Activated CD4-positive, alpha-beta T cell treated with anti-CD3 and anti-CD28 coated beads, Interleukin-2, Interleukin-6, amounts not matched to agents 100 ng/mL and 50 ng/mL, durations not matched to agents 16 hours and 8 hours (primary cell): ENCODE data around the gene AATK.

Experiments
- DNase-seq: peaks from one replicate; pipeline ENCODE4 v3.0.0-alpha.2; 2020

AATK gene, protein sequence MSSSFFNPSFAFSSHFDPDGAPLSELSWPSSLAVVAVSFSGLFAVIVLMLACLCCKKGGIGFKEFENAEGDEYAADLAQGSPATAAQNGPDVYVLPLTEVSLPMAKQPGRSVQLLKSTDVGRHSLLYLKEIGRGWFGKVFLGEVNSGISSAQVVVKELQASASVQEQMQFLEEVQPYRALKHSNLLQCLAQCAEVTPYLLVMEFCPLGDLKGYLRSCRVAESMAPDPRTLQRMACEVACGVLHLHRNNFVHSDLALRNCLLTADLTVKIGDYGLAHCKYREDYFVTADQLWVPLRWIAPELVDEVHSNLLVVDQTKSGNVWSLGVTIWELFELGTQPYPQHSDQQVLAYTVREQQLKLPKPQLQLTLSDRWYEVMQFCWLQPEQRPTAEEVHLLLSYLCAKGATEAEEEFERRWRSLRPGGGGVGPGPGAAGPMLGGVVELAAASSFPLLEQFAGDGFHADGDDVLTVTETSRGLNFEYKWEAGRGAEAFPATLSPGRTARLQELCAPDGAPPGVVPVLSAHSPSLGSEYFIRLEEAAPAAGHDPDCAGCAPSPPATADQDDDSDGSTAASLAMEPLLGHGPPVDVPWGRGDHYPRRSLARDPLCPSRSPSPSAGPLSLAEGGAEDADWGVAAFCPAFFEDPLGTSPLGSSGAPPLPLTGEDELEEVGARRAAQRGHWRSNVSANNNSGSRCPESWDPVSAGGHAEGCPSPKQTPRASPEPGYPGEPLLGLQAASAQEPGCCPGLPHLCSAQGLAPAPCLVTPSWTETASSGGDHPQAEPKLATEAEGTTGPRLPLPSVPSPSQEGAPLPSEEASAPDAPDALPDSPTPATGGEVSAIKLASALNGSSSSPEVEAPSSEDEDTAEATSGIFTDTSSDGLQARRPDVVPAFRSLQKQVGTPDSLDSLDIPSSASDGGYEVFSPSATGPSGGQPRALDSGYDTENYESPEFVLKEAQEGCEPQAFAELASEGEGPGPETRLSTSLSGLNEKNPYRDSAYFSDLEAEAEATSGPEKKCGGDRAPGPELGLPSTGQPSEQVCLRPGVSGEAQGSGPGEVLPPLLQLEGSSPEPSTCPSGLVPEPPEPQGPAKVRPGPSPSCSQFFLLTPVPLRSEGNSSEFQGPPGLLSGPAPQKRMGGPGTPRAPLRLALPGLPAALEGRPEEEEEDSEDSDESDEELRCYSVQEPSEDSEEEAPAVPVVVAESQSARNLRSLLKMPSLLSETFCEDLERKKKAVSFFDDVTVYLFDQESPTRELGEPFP (N-terminal part only)

DNA sequence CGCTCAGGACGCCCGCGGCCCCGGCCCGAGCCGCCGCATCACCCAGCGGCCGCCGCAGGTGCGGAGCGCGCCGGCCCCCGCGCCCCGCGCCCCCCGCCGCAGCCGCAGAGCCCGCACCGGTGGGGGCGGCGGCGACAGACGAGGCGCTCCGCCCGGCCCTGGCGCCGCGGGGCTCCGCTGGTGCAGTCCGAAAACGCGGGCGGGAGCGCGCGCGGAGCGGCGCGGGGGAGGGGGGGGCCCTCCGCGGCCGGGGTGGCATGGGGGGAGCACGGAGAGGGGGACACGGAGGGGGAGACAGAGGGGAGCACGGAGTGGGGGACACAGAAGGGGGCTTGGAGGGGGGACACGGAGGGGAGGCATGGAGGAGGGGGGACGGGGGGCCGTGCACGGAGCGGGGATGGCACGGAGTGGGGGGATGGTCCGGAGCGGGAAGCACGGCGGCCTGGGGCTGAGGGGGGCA, at the start of gene AATK:
Gene AATK, minus strand, starts transcription at position 189 of the 460 bp plus-strand sequence. CDS start 229 bp downstream, outside the sequence.
- no peak for DNase-seq

DNA sequence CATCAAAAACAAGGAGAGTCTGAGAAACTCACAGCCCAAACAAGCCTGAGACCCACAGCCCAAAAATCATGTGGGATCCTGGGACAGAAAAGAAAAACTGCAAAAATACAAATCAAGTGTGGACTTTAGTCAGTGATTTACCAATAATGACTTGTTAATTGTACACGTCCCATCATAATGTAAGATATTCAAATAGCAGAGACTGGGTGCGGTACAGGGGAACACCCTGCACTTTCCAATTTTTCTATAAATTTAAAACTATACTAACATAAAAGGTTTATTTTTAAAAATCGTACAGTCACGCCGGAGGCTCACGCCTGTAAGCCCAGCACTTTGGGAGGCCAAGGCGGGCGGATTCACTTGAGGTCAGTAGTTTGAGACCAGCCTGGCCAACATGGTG, 48.0 kb upstream of the AATK start:
- DNase-seq = no peak

DNA sequence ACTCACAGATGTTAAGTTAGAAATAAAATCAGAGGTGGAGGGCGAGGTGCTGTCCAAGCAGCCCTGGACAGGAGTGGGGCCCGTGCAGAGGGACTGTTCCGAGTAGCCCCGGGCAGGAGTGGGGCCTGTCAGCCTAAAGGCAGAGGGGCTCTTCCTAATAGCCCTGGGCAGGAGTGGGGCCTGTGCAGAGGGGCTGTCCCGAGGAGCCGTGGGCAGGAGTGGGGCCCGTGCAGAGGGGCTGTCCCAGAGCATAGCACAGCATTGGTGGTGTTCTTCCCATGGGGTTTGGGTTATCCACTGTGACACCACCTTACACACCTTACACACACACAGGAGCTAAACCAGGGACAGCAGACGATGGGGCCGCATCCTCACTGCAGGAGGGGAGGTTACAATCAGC, 46.3 kb upstream of the AATK start:
- no peak for DNase-seq

DNA sequence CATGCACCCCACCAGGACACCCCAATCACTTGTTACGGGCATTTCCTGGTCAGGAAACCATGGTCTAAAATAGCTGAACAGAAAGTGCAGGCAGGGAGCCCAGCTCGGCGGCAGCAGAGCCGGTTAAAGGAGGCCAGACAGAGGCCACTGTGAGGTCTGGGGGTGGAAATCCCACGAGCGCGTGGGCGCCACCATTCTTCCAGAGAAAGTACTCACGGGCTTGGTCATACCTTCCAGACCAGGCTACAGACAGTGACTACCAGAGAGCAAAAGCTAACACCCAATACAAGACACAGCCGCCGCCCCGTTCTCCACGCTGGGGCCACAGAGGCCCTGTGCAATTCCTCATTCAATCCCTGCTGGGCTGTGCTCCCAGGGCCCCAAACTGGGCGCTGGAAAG, 44.8 kb upstream of the AATK start:
- DNase-seq = no peak

DNA sequence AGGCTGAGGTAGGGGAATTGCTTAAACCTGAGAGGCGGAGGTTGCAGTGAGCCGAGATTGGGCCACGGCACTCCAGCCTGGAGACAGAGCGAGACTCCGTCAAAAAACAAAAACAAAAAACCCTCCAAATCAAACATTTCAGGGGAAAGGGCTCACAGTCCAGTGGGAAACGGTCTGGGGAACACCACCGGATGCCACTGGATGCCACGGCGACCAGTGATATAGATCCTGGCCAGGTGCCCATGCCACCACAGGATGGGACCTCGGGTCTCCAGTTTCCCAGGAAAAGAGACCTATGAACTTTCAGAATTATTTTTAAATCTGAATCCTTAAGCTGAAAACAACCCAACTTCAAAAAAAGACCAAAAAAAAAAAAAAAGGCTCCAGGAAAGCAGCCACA, 44.4 kb upstream of the AATK start:
- DNase-seq = no peak

DNA sequence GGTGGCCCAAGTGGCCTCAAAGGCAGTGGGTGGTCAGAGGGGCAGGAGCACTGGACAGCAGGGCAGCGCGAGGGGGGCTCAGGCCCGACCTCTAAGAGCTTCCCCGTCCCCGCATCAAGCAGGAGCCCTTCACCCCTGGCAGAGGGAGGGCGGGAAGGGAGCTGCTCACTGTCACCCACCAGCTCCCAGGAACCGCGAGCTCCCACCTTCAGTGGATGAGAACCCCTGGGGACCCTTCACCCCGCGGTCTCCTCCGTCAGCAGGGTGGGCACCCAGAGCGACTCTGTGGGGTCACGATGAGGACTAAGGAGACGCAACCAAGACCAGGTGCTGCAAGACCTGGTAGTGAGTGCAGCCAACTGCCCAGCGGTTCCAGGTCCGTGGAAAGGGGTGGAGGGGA, 43.1 kb upstream of the AATK start:
- no peak for DNase-seq

DNA sequence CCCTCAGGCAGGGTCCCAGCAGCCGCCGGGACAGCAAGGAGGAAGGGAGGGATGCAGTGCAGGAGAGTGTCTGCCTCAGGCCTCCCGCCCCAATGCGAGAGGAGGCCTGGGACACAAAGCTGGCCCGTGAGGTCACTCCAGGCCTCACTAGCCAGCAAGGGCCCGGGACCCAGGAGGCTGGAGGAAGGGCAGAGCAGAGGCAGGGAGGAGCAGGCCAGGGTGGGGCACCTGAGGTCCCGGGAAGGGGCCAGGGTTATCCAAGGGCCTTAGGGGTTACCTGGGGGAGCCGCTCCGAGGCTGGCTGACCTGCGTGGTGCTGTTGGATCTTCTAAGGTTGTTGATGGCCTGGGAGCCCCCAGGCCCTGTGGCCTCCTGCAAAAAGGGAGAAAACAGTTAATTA, 42.6 kb upstream of the AATK start:
- DNase-seq = no peak

DNA sequence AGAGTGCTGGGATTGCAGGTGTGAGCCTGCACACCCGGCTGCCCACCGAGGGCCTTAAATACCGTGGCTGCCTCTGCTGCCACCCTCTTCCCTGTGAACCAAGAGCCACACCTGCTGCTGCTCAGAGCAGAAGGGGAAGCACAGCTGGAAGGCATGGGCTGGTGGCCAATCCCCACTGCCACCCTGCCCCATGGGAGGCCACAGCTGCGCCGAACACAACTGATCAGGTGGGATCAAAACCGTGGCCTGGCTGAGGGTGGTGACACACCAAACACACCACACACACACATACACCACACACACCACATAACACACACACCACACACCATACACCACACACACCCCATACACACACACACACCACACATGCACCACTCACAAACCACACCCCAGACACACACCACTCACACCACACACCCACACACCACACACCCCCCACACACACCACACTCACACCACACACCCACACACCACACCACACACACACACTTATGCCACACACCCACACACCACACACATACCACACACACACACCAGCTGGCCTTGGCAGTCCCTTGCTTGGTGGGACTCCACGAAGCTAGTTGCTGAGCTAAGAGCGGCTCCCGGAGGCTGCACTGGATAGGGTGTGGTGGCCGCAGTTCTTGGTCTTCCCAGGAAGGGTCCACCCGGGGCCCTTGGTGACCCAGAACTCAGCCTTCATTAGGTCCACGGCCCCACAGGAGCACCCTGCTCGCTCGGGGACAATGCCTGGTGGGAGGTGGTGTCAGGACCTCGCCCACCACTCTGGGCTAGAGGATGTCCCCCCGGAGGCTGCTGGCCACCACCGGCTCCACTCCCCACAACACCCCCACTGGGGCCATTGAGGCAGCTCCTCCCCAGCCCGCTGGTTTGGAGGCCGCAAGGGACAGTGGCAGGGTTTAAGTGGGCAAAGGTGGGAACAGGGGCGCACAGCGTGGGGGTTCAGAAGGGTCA, 41.9 kb upstream of the AATK start:
- no peak for DNase-seq

DNA sequence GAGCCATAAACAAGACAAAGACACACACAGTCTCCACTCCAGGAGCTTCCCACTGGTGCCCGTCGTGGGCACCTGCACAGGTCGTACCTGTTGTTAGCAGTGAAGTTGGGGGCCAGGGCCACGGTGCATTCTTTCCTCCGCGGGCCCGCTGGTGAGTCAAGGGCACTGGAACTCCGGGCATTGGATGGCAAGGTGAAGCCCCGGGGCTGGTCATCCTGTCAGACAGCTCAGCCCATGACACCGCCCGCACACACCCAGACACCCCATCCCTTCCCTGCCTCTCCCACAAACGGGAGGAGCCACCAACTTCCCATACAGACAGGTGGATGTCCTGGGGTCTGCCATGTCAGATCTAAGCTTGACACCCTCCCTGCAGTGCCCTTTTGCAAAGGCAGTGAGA, 40.6 kb upstream of the AATK start:
- no peak for DNase-seq

DNA sequence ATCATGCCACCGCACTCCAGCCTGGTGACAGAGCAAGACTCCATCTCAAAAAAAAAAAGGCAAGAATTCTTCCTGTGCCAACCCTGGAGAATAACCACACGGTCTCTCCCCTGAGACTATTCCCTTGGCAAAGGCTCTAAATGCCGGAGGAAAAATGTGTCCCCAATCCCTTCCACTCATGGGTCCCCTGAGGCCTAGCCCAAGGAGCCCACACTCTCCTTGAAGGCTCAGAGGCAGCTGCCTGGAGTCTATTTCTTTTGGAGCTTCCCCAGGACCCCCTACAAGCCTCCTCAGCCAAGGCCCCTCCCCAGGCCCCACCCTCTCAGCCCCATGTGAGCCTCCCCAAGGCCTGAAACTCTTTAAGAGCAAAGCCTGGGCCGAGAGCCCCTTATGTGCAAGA, 40.1 kb upstream of the AATK start:
- no peak for DNase-seq

DNA sequence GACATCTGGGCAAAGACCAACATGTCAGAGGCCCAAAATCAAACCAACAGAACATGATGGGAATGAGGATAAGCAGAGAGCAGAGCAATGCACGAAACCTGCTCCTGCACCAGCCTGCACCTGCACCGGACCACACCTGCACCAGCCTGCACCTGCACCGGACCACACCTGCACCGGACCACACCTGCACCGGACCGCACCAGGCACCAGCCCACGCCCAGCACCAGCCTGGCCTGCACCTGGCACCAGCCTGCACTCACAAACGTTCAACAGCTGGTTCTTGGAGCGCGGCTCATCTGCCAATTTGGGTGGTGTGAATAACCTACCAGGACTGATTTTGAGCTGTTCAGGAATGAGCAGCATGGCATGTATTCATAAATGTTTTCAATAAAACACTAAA, 38.6 kb upstream of the AATK start:
- no peak for DNase-seq

DNA sequence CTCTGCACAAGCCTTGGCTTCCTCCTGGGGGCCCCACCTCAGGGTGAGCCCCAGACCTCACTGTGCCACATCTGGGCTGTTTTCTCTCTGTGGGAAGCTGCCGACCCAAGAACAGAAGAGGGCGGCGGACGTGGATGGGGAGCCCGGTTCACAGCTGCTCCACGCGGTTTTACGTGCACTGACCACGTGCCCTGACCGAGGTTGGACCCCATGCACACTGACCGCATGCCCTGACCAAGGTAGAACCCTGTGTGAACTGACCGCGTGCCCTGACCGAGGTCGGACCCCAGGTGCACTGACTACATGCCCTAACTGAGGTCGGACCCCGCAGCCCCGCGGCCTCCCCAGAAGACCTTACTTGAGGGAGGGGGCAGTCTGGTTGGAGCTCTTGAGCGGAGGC, 37.1 kb upstream of the AATK start:
- no peak for DNase-seq

DNA sequence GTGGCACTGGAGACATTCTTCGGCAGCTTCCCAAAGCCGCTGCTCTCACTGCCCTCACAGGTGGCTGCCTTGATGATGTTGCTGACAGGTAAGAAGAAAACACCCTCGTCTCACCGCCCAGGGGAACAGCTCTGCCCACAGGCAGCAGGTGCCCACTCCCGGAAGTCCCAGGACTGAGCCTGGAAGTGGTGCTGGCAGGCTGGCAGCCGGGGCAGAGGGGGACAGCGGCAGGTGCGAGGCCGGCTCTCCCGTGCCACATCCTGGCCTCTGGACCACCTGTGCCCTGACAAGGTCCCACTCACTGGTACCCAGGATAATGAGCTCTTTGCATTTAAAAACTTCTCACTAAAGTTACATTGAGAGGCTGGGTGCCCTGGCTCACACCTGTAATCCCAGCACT, 36.3 kb upstream of the AATK start:
- no peak for DNase-seq

DNA sequence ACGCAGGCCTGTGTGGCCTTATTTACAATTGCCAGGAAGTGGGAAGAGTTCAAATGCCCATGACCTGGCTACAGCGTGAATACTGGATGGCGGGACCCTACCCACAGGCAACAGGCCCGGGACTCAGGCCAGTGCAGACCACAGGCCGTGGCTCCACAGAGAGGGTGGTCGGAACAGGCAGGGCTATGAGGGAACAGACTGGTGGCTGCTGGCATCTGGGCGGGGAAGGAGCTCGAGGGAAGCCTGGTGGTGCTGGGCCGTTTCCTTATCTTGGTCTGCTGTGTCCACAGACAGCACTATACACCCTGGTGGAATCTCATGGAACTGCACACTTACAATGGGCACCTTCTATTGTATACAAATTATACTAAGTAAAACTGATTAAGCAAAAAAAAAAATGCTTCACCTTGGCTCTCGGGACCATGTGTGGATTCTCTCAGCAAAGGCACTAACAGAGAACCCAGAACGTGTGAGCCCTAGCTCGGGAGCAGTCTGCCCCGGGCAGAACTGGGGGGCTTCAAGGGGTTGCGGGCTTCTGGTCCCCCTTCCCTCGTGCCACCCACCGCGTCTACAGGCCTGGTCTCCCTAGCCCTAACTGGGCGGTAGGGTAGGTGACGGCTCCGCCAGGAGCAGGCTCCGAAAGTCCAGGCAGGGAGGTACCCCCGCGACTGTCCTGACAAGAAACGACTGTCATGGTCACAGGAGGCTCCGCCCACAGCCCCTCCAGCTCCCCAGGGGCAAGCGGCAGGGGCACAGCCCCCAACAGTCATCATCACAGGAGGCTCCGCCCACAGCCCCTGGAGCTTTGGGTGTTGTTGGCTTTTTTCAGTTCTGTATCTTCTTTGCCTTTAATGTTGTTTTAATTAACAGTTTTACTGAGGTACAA, 34.9 kb upstream of the AATK start:
- peak; percentile 42 for DNase-seq

DNA sequence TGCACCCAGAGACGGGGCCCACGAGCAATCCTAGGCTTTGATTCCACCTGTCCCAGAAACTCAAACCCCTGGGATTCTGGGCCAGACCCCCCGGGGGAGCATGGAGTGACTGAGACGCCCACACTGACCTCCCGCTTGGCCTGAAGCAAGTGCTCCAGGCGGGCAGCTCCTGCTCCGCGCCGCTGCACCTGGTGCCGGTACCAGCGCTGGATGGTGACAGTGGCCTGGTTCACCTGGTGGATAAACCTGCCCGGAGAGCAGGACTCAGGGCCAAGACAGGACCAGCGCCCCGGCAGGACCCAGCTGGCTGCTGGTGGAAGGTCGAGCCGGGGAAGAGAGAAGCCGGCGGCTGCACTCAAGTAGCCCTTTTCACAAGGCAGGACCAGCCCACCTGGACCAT, 34.2 kb upstream of the AATK start:
- no peak for DNase-seq

DNA sequence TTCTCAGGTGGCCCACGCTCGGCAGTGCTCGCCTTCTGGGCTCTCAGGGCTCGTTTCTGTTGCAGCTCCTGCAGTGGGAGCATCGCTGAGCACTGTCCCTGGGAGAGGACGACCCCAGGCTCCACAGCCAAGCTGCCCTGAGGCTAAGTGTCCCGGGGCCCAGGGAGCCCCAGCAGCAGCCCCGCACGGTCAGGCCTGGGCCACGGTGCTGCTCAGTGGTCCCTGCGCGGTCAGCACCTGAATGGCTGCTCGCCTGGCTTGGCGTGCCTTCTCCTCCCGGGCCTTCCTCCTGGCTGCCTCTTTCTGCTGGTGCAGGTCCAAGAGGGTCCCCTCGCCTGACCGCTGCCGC, 33.4 kb upstream of the AATK start:
- DNase-seq = no peak

DNA sequence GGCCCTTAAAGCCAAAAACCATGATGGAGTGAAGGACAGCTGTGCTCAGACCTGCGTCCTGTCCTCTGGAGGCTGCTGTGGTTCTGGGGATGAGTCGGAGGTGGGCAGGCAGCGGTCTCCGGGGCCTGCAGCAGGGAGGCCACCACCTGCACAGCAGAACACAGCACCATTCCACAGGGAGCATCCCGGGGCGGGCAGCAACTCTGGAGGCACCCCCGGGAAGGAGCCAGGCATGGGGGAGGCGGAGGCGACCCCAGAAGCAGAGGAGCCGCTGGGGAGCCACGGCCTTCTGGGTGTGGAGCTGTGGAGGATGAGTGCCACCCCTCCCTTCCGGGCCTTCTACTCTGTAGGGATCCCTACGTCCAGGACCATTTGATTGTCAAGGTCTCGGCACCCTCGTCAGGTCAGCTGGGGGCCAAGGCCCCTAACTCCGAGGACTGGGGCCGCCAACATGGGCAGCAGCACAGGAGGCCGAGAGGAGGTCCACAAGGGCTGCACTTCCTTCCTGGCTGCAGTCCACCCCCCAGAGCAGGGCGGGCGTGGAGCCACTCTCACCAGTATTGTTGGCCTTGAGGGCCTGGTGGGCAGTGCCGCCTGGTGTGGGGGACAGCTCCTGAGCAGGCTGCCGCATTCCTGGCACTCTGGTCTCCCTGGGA, 32.9 kb upstream of the AATK start:
- no peak for DNase-seq

DNA sequence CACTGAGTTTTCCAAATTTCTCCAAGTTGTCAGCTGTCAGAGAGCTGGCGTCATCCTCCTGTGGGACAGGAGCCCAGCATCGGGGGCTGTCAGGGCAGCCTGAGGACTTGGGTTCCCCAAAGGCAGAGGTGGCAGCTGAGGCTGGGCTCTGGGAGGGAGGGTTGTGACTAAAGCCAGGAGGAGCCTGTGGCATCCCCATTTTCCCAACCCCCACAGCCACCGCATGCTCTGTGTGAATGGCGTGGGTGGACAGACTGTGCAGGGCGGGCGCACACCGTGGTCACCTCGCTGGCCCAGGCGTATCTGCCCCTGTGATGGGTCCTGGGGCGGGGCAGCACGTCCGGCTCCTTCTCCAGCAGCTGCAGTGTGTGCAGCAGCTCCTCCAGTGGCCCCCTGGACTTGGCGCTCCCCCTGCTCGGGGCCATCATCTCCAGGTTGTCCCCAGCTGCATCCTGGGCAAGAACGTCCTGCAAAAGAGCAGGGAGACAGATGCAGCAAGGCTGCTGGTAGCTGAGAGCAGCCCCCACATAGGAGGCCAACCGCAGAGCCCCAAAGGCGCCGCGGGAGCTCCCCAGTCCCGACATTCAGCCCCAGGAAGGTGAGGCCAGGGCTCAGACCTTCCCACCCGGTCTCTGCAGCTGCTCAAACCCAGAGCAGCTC, 31.9 kb upstream of the AATK start:
- no peak for DNase-seq

DNA sequence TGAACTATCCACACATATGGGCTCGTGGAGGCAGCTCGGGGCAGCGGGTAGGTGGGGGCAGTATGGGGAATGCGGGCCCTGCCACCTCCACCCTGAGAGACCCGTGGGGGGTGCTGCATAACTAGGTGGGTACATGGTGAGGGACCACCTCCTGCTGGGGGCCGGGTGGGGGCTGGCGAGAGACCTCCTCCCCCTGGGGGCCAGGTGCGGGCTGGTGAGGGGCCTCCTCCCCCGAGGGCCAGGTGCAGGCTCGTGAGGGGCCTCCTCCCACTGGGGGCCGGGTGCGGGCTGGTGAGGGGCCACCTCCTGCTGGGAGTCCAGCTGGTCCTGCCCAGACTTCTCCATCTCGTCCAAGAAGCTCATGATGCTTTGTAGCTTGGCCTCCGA, 31.4 kb upstream of the AATK start:
- DNase-seq = no peak
